GM19372 (cell line): ENCODE measurements around the gene TDP1.

Experiments
- ATAC-seq: cut with Tn5 transposase; IDR thresholded peaks from one replicate; pipeline ENCODE4 v1.9.1; 2021; ENCODE audit warnings: mild to moderate bottlenecking, low read depth, moderate library complexity; ENCODE audit not compliant: unreplicated experiment

Gene TDP1

GRCh38 chr14:89936654-89937185 is 19.0 kb upstream of the TDP1 start:
- no peak for ATAC-seq

GRCh38 chr14:89941830-89942377 is 13.8 kb upstream of the TDP1 start:
- ATAC-seq: no peak

GRCh38 chr14:89947344-89947743 is 8.4 kb upstream of the TDP1 start:
- ATAC-seq: no peak

GRCh38 chr14:89952576-89952975 is 3.2 kb upstream of the TDP1 start:
- ATAC-seq: no peak

- no peak for ATAC-seq
Measured at GRCh38 chr14:89953602-89954001, 2.1 kb upstream of the TDP1 start.

GRCh38 chr14:89954070-89955021 is 1.4 kb upstream of the TDP1 start, which contains the start of gene EFCAB11:
EFCAB11 (minus strand) TSS chr14:89954730; CDS start chr14:89954660, 70 bp downstream.
- ATAC-seq: peak; percentile 76

GRCh38 chr14:89955022-89955744 is 544 bp upstream of the TDP1 start:
- peak; percentile 14 for ATAC-seq

GRCh38 chr14:89956661-89957009 is 908 bp downstream of the TDP1 start:
- no peak for ATAC-seq

GRCh38 chr14:89957376-89957775 is 1.6 kb downstream of the TDP1 start:
- no peak for ATAC-seq

GRCh38 chr14:89957791-89958190 is 2.1 kb downstream of the TDP1 start:
- no peak for ATAC-seq

GRCh38 chr14:89958966-89959365 is 3.2 kb downstream of the TDP1 start:
- no peak for ATAC-seq

- ATAC-seq: no peak
Measured at GRCh38 chr14:89959853-89960445, 4.2 kb downstream of the TDP1 start.

- ATAC-seq: no peak
Measured at GRCh38 chr14:89960914-89961313, 5.2 kb downstream of the TDP1 start.

- ATAC-seq: no peak
Measured at GRCh38 chr14:89963288-89963978, 7.7 kb downstream of the TDP1 start.

- ATAC-seq: no peak
Measured at GRCh38 chr14:89965839-89966238, 10.1 kb downstream of the TDP1 start.

GRCh38 chr14:89973234-89973823 is 17.6 kb downstream of the TDP1 start:
- peak; percentile 67 for ATAC-seq

- ATAC-seq: no peak
Measured at GRCh38 chr14:89977668-89978067, 21.9 kb downstream of the TDP1 start.

- no peak for ATAC-seq
Measured at GRCh38 chr14:89978656-89979055, 22.9 kb downstream of the TDP1 start.

- ATAC-seq: no peak
Measured at GRCh38 chr14:89983375-89983774, 27.6 kb downstream of the TDP1 start.
